A549 (cell line): ENCODE measurements around the gene MAP4K4.

Source experiments
- CTCF ChIP-seq: fragments of >200 bp; sonication (Bioruptor Twin); formaldehyde crosslinking; IDR thresholded peaks from 3 replicates; pipeline ENCODE4 v1.5.1; 2016
- HDAC2 ChIP-seq: fragments of 200-600 bp; sonication (generic); IDR thresholded peaks from 2 replicates; pipeline ENCODE4 v1.6.1; 2016
- HOXB5 ChIP-seq: fragments of 250-450 bp; sonication (Bioruptor Pico); IDR thresholded peaks from 2 replicates; pipeline ENCODE4 v1.5.0; 2020; ENCODE audit warnings: mild to moderate bottlenecking, moderate library complexity
- POLR2A ChIP-seq: IDR thresholded peaks from 2 replicates; pipeline ENCODE4 v1.6.1; 2012; ENCODE audit warnings: mild to moderate bottlenecking, low read length
- POLR2AphosphoS2 ChIP-seq: conservative IDR thresholded peaks from 2 replicates; pipeline ENCODE4 v1.6.1; 2012; ENCODE audit warnings: low read length, improper control_type of control experiment, inconsistent platforms
- RAD21 ChIP-seq, 2 experiments: fragments of >200 bp in 1 of 2; sonication (Bioruptor Twin) in 1 of 2; formaldehyde crosslinking in 1 of 2; IDR thresholded peaks in 1 of 2; conservative IDR thresholded peaks in 1 of 2; 2 replicates in 1 of 2; 3 replicates in 1 of 2; pipeline ENCODE4 v1.6.1; 2012 to 2018; ENCODE audit warnings: inconsistent platforms in 1 of 2
- REST ChIP-seq: fragments of 200-600 bp; sonication (generic); IDR thresholded peaks from 2 replicates; pipeline ENCODE4 v1.6.1; 2016; ENCODE audit warnings: antibody characterized with exemption, mild to moderate bottlenecking, moderate library complexity
- SMC3 ChIP-seq: fragments of >200 bp; sonication (Bioruptor Twin); formaldehyde crosslinking; IDR thresholded peaks from 3 replicates; pipeline ENCODE4 v1.6.1; 2018; ENCODE audit warnings: inconsistent platforms

- no peak for TF ChIP-seq CTCF
- TF ChIP-seq REST: no peak
- no peak for TF ChIP-seq HDAC2
- no peak for TF ChIP-seq RAD21 (conservative IDR thresholded peaks at IDR 0.05 in 1 of 2, IDR thresholded peaks at IDR 0.05 in 1 of 2)
- no peak for TF ChIP-seq SMC3
- no peak for TF ChIP-seq POLR2AphosphoS2
- TF ChIP-seq POLR2A: no peak
- no peak for TF ChIP-seq HOXB5
These were observed 109.7 kb downstream of the MAP4K4 start for GRCh38 chr2:101807242-101807641.
